AG10803 (cell line): ENCODE data around the gene FEV.
A peak's percentile ranks its signal among the peaks of the same experiment; 100 is the strongest.

Source experiments
- DNase-seq: peaks from one replicate; pipeline ENCODE4 v3.0.0; 2010; ENCODE audit warnings: low read depth
- H3K4me3 ChIP-seq: 2 replicates; pipeline ENCODE4 v1.5.1; 2011; ENCODE audit warnings: mild to moderate bottlenecking, low read length, control low read depth
- TF ChIP-seq, protein P1 (sequence below): conservative IDR thresholded peaks from 2 replicates; pipeline ENCODE4 v1.5.1; 2011; ENCODE audit warnings: mild to moderate bottlenecking, low read length, control low read depth, inconsistent platforms

The FEV gene

DNA sequence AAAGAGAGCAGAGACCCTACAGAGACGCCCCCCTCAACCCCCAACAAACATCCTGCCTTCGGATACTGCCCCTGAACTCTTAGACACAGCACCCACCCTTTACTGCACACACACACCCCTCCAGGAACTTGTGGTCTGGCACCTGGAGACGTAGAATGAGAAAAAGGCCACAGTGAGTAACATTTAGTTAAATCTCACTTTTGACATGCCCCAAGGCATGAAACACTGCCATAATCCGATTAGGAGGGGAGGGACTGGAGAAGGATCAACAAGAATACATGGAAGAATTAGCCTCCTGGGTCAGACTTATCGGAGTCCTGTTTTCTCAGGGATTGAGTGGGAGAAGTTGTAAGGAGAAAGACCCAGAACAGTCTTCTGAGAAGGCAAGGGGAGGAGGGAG lies 21.4 kb downstream of the FEV start:
- TF ChIP-seq, protein P1, sequence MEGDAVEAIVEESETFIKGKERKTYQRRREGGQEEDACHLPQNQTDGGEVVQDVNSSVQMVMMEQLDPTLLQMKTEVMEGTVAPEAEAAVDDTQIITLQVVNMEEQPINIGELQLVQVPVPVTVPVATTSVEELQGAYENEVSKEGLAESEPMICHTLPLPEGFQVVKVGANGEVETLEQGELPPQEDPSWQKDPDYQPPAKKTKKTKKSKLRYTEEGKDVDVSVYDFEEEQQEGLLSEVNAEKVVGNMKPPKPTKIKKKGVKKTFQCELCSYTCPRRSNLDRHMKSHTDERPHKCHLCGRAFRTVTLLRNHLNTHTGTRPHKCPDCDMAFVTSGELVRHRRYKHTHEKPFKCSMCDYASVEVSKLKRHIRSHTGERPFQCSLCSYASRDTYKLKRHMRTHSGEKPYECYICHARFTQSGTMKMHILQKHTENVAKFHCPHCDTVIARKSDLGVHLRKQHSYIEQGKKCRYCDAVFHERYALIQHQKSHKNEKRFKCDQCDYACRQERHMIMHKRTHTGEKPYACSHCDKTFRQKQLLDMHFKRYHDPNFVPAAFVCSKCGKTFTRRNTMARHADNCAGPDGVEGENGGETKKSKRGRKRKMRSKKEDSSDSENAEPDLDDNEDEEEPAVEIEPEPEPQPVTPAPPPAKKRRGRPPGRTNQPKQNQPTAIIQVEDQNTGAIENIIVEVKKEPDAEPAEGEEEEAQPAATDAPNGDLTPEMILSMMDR: no peak
- no peak overlapping the region for H3K4me3 ChIP-seq
- DNase-seq: no peak

DNA sequence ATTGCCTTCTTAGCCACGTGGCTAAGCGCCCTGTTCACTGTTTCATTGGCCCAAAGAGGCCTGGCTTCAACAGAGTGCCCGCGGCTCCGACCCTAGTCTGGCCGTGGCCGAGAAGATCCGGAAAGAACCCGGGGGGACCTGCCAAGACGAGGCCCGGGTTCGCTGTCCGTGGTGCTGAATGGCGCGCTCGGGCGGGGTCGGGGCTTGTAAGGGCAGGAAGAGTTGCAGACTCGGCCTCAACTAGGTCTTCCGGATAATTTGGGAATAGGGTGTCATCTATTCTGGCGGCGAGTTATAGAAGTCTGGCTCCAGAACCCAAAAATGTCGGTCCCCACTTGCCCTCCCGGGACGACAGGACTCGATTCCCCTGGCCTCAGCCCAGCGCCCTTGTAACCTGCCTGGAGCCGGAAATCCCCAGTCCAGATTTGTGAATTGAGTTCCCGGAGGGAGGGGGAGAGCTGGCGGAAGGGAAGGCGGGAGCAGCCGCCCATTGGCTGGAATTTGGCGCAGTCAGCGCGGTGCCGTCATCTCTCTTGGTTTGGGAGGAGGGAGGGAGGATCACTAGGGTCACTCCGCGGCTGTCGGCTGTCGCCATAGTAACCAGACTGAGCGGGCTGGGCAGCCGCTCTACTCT lies 22.0 kb downstream of the FEV start:
- DNase-seq: peak; percentile 36
- TF ChIP-seq, protein P1: no peak
- H3K4me3 ChIP-seq: no peak overlapping the region; the same call in 1 of the 2 replicates

DNA sequence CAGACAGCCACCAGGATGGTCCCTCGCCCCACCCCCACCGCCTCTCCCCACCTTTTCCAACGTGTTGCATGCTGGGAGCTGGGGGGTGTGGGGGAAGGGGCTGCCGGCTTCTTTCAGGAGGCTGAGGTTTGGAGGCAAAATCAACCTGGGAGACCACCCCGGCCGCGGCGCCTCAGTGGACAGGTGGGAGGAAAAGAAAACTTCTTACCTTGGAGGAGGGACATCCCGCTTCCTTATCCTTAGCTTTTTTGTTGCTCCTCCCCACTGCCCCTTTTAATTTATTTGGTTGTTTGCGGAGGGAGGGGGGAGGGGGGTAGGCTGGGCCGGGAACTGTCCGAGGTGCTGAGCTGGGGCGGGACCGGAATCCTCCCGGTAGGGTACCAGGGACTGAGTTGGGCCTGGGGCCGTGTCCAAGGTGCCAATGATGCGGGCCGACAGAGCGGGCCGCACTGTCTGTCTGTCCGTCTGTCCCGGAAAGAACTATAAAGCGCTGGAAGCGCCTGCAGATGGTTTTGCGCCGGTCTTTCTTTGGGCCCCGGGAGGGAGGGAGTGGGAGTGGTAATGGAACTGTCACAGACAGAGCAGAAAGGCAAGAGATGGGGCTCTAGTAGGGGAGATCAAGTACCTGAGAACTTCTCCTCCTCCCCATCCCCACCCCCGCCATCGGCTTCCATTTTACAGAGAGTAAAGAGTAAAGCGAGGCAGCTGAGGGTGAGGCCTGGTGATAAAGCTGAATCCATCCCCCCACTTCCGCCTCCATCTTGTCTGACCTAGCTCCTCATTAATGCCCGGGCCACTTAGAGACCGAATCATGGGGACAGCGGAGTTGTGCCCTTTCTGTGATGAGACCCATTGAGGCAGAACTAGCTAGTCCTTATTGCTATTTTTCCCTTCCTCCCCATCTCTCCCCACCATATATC lies 23.1 kb downstream of the FEV start:
- TF ChIP-seq, protein P1: no peak
- no peak overlapping the region for H3K4me3 ChIP-seq
- DNase-seq: no peak

DNA sequence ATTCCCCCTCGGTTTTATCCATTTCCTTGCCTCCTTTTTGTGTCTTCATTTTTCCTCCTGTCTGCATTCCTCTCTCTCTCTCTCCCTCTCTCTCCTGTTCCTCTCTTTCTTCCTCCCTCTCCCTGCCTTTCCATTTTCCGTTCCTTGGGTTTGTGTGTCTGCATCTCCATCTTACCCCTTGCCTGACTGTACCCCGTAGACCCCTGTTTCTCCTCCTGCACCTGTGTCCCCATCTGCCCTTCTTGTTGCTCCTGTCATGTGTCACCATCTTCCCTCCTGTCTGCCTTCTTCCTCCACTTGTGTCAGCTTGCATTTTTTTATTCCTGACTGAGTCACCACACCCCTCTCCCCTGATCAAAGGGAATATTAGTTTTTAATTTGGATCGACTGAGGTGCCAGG lies 23.8 kb downstream of the FEV start:
- no peak overlapping the region for H3K4me3 ChIP-seq
- DNase-seq: no peak
- TF ChIP-seq, protein P1: no peak

DNA sequence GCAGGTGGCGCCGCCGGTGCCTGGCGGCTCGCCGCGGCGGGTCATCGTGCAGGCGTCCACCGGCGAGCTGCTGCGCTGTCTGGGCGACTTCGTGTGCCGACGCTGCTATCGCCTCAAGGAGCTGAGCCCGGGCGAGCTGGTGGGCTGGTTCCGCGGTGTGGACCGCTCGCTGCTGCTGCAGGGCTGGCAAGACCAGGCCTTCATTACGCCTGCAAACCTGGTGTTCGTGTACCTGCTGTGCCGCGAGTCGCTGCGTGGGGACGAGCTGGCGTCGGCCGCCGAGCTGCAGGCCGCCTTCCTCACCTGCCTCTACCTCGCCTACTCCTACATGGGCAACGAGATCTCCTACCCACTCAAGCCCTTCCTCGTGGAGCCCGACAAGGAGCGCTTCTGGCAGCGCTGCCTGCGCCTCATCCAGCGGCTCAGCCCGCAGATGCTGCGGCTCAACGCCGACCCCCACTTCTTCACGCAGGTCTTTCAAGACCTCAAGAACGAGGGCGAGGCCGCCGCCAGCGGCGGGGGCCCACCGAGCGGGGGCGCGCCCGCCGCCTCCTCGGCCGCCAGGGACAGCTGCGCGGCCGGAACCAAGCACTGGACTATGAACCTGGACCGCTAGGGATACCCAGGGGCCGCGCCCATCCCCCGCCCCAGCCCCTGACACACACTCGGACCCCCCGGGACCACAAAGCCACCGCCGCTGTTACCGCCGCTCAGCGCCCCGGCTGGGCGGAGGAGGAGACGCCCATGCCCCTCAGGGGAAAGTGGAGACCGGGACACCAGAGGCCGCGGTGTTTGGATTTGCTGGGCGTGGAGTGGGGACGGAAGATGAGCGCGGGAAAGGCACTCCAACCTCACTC lies 24.4 kb downstream of the FEV start:
- TF ChIP-seq, protein P1: no peak
- DNase-seq: no peak
- no peak overlapping the region for H3K4me3 ChIP-seq

DNA sequence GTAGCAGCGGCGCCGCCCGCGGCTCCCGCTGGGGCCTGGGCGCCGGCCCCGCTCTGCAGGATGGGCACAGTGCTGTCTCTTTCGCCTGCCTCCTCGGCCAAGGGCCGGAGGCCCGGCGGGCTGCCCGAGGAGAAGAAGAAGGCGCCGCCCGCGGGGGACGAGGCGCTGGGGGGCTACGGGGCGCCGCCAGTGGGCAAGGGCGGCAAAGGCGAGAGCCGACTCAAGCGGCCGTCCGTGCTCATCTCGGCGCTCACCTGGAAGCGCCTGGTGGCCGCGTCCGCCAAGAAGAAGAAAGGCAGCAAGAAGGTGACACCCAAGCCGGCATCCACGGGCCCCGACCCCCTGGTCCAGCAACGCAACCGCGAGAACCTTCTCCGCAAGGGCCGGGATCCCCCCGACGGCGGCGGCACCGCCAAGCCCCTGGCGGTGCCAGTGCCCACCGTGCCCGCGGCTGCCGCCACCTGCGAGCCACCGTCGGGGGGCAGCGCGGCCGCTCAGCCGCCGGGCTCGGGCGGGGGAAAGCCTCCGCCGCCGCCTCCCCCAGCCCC lies 25.1 kb downstream of the FEV start:
- TF ChIP-seq, protein P1: no peak

More for the DNA sequence above, 25.1 kb downstream of the FEV start:
- no peak for DNase-seq
- no peak overlapping the region for H3K4me3 ChIP-seq
